IPS DF 6.9 (cell line): ENCODE data around the gene KLHL29.

Experiments
- DNase-seq: peaks from one replicate; pipeline ENCODE4 v3.0.0-alpha.2; 2013; ENCODE audit warnings: low read depth, low spot score
- H3K27ac ChIP-seq: one replicate; pipeline ENCODE4 v1.5.1; 2013; ENCODE audit warnings: low read length, control low read depth
- H3K27me3 ChIP-seq: 2 replicates; pipeline ENCODE4 v1.6.1; 2013; ENCODE audit warnings: mild to moderate bottlenecking, low read length; ENCODE audit not compliant: control insufficient read depth, insufficient read depth
- H3K36me3 ChIP-seq: 2 replicates; pipeline ENCODE4 v1.6.1; 2013; ENCODE audit warnings: low read length; ENCODE audit not compliant: control insufficient read depth, insufficient read depth
- H3K4me1 ChIP-seq: 2 replicates; pipeline ENCODE4 v1.6.1; 2013; ENCODE audit warnings: low read length; ENCODE audit not compliant: control insufficient read depth, insufficient read depth
- H3K4me3 ChIP-seq: 2 replicates; pipeline ENCODE4 v1.5.1; 2013; ENCODE audit warnings: mild to moderate bottlenecking, low read length
- H3K9me3 ChIP-seq: 2 replicates; pipeline ENCODE4 v1.6.1; 2013; ENCODE audit warnings: low read length, inconsistent platforms; ENCODE audit not compliant: control insufficient read depth, insufficient read depth
- WGBS: extraction: QIAGEN DNeasy Blood & Tissue Kit; methylation state at CpG from one replicate; pipeline ENCODE4 v1.1.7; 2013; ENCODE audit warnings: mixed read lengths, missing lambda C conversion rate; ENCODE audit not compliant: insufficient read length, insufficient coverage; 5-methylcytosine and 5-hydroxymethylcytosine counted together

The KLHL29 gene

GRCh38 chr2:23697256-23698075 lies 312.5 kb downstream of the KLHL29 start:
- no peak for DNase-seq
- H3K4me3 ChIP-seq: no peak overlapping the region
- no peaks in the 10 kb centered on the region for H3K36me3 ChIP-seq
- H3K27ac ChIP-seq: no peak overlapping the region
- no peaks in the 10 kb centered on the region for H3K4me1 ChIP-seq
- no CpG with 5 or more reads among the region's 12 CpGs for WGBS
- H3K27me3 ChIP-seq: no peaks in the 10 kb centered on the region
- no peaks in the 10 kb centered on the region for H3K9me3 ChIP-seq

- Histone ChIP-seq H3K4me3 (no peak overlapping the region), H3K27me3 (no peaks in the 10 kb centered on the region), H3K36me3 (no peaks in the 10 kb centered on the region), H3K27ac (no peak overlapping the region), H3K9me3 (no peaks in the 10 kb centered on the region), H3K4me1 (no peaks in the 10 kb centered on the region)
- no peak for DNase-seq
- WGBS: no CpG with 5 or more reads among the region's 6 CpGs
Observed at GRCh38 chr2:23698116-23698693, 313.2 kb downstream of the KLHL29 start.

- Histone ChIP-seq H3K4me1 (no peaks in the 10 kb centered on the region), H3K9me3 (no peaks in the 10 kb centered on the region), H3K27ac (no peak overlapping the region), H3K36me3 (no peaks in the 10 kb centered on the region), H3K4me3 (no peak overlapping the region), H3K27me3 (no peaks in the 10 kb centered on the region)
- DNase-seq: no peak
- WGBS: no CpG with 5 or more reads among the region's 17 CpGs
Observed at GRCh38 chr2:23698721-23699579, 314.0 kb downstream of the KLHL29 start.

GRCh38 chr2:23699580-23699925 lies 314.6 kb downstream of the KLHL29 start:
- no peaks in the 10 kb centered on the region for H3K9me3 ChIP-seq

GRCh38 chr2:23700627-23701026 lies 315.6 kb downstream of the KLHL29 start:
- Histone ChIP-seq H3K9me3 (no peaks in the 10 kb centered on the region), H3K27me3 (no peaks in the 10 kb centered on the region), H3K36me3 (no peaks in the 10 kb centered on the region), H3K4me3 (no peak overlapping the region), H3K4me1 (no peaks in the 10 kb centered on the region), H3K27ac (no peak overlapping the region)
- WGBS: no CpG with 5 or more reads among the region's 5 CpGs
- DNase-seq: no peak

More at GRCh38 chr2:23699580-23699925, 314.6 kb downstream of the KLHL29 start:
- Histone ChIP-seq H3K4me3 (no peak overlapping the region), H3K27ac (no peak overlapping the region), H3K4me1 (no peaks in the 10 kb centered on the region), H3K27me3 (no peaks in the 10 kb centered on the region), H3K36me3 (no peaks in the 10 kb centered on the region)
- DNase-seq: no peak
- no CpG with 5 or more reads among the region's 5 CpGs for WGBS

GRCh38 chr2:23703037-23703582 lies 318.1 kb downstream of the KLHL29 start:
- no peak for DNase-seq
- no CpG with 5 or more reads among the region's 17 CpGs for WGBS

GRCh38 chr2:23703583-23704385 lies 318.8 kb downstream of the KLHL29 start:
- Histone ChIP-seq H3K9me3 (no peaks in the 10 kb centered on the region), H3K27ac (no peak overlapping the region), H3K4me3 (no peak overlapping the region), H3K27me3 (no peaks in the 10 kb centered on the region), H3K36me3 (no peaks in the 10 kb centered on the region), H3K4me1 (no peaks in the 10 kb centered on the region)
- no peak for DNase-seq
- no CpG with 5 or more reads among the region's 16 CpGs for WGBS

More at GRCh38 chr2:23703037-23703582, 318.1 kb downstream of the KLHL29 start:
- Histone ChIP-seq H3K27ac (no peak overlapping the region), H3K27me3 (no peaks in the 10 kb centered on the region), H3K4me1 (no peaks in the 10 kb centered on the region), H3K36me3 (no peaks in the 10 kb centered on the region), H3K9me3 (no peaks in the 10 kb centered on the region), H3K4me3 (no peak overlapping the region)

GRCh38 chr2:23705771-23706612 lies 321.0 kb downstream of the KLHL29 start:
- Histone ChIP-seq H3K4me1 (no peaks in the 10 kb centered on the region), H3K27ac (no peak overlapping the region), H3K27me3 (no peaks in the 10 kb centered on the region), H3K9me3 (no peaks in the 10 kb centered on the region), H3K36me3 (no peaks in the 10 kb centered on the region), H3K4me3 (no peak overlapping the region)
- no CpG with 5 or more reads among the region's 18 CpGs for WGBS
- DNase-seq: no peak

- no peaks in the 10 kb centered on the region for H3K36me3 ChIP-seq
- H3K4me3 ChIP-seq: no peak overlapping the region
- no CpG with 5 or more reads among the region's 18 CpGs for whole genome bisulfite sequencing
- H3K9me3 ChIP-seq: no peaks in the 10 kb centered on the region
- no peak overlapping the region for H3K27ac ChIP-seq
- H3K4me1 ChIP-seq: no peaks in the 10 kb centered on the region
- H3K27me3 ChIP-seq: no peaks in the 10 kb centered on the region
- no peak for DNase-seq
Observed at GRCh38 chr2:23706613-23707078, 321.7 kb downstream of the KLHL29 start.
